Measurements from ENCODE around the gene PRAME. TPM values are rescaled to one million over a fixed set of nuclear protein-coding genes. Genes with fewer than 3 reads are reported as not detected.
A peak's percentile ranks its signal among the peaks of the same experiment; 100 is the strongest.
"Not testable (repeated sequence)": the region's sequence is repeated elsewhere in the genome, so short reads cannot be mapped to it uniquely, and the experiment has no call there.

Gene PRAME, protein sequence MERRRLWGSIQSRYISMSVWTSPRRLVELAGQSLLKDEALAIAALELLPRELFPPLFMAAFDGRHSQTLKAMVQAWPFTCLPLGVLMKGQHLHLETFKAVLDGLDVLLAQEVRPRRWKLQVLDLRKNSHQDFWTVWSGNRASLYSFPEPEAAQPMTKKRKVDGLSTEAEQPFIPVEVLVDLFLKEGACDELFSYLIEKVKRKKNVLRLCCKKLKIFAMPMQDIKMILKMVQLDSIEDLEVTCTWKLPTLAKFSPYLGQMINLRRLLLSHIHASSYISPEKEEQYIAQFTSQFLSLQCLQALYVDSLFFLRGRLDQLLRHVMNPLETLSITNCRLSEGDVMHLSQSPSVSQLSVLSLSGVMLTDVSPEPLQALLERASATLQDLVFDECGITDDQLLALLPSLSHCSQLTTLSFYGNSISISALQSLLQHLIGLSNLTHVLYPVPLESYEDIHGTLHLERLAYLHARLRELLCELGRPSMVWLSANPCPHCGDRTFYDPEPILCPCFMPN
- not detected in 2 replicates for total RNA-seq
- polyA plus RNA-seq = not detected in 2 replicates

DNA sequence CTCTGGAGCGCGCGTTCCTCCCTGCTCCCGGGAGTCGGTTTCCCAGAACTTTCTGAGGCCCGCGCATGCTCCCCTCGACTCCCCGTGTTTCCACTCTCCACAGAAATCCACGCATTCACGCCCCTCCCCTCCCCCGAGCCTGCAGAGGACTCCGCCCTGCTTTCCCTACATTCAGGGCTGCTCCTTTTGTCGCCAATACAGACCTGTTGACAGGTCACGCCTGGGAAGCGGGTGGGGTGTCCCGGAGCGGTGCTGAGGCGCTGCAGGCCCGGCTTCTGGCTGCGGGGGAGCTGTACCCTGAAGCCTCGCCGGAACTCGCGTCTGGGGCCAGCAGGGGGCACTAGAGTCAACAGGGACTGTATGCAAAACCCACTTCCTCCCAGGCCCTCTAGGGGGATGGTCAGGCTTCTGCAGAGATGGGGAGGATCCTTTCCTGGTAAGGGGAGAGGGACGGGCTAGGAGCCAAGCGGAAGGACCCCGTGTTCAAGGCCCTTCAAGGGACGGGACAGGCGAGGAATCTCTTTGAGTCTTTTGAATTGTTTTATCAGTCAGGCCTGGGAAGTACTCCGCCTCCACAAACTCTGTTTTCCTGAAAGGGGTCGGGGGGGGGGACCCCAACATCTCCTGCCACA, at the start of gene PRAME:
Gene PRAME, minus strand, starts transcription at position 294 of the 632 bp plus-strand sequence. CDS start 2,433 bp downstream, outside the sequence.
- Histone ChIP-seq H3K9me3 (ENCODE audit: low read depth) (no peaks in the 10 kb centered on the region), H3K27ac (no peak within 1 kb of the TSS), H3K27me3 (no peaks in the 10 kb centered on the region), H3K4me3 (no peak within 1 kb of the TSS), H3K36me3 (no peaks in the 10 kb centered on the region), H3K4me1 (ENCODE audit: low read depth) (no peaks in the 10 kb centered on the region)
- TF ChIP-seq, protein P1, sequence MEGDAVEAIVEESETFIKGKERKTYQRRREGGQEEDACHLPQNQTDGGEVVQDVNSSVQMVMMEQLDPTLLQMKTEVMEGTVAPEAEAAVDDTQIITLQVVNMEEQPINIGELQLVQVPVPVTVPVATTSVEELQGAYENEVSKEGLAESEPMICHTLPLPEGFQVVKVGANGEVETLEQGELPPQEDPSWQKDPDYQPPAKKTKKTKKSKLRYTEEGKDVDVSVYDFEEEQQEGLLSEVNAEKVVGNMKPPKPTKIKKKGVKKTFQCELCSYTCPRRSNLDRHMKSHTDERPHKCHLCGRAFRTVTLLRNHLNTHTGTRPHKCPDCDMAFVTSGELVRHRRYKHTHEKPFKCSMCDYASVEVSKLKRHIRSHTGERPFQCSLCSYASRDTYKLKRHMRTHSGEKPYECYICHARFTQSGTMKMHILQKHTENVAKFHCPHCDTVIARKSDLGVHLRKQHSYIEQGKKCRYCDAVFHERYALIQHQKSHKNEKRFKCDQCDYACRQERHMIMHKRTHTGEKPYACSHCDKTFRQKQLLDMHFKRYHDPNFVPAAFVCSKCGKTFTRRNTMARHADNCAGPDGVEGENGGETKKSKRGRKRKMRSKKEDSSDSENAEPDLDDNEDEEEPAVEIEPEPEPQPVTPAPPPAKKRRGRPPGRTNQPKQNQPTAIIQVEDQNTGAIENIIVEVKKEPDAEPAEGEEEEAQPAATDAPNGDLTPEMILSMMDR (IDR thresholded peaks at IDR 0.05; ENCODE audit: low read depth, low read length) = peak; percentile 65
- DNase-seq (ENCODE audit: low read depth in 1 of 2, low spot score in 1 of 2) = peak in 1 of 2 donors; percentile 49

DNA sequence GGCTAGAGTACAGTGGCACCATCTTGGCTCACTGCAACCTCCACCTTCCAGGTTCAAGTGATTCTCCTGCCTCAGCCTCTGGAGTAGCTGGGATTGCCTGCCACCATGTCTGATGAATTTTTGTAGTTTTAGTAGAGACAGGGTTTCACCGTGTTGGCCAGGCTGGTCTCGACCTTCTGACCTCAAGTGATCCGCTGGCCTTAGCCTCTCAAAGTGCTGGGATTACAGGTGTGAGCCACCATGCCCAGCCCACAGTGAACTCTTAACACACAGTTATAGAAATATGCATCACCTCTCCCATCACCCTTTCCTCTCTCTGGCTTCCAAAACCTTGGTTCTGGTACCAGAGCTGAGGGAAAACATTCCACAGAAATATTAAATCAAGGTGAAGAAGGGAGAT, 49.0 kb upstream of the PRAME start:
- not testable (repeated sequence) for DNase-seq (ENCODE audit: low read depth in 1 of 2, low spot score in 1 of 2); H3K36me3 ChIP-seq; H3K9me3 ChIP-seq (ENCODE audit: low read depth); H3K27ac ChIP-seq; H3K27me3 ChIP-seq; H3K4me1 ChIP-seq (ENCODE audit: low read depth); H3K4me3 ChIP-seq

DNA sequence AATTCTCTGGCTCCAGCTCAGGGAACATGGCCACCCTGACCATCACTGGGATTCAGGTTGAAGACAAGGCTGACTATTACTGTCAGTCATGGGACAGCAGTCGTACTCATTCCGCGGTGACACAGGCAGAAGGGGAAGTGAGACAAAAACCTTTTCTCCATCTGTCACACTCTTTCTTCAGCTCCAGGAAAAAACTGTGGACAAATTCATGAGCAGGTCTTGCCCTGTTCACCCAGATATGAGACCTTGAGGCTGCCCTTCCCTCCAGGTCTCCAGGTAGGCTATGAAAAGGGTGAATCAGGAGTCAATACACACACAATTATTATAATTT, 46.0 kb upstream of the PRAME start:
- Histone ChIP-seq H3K4me3 (no peak overlapping the region), H3K27ac (no peak overlapping the region), H3K36me3 (no peaks in the 10 kb centered on the region), H3K27me3 (no peaks in the 10 kb centered on the region), H3K9me3 (ENCODE audit: low read depth) (peaks cover 3% of the 10 kb centered on the region), H3K4me1 (ENCODE audit: low read depth) (no peaks in the 10 kb centered on the region)
- no peak for DNase-seq (ENCODE audit: low read depth in 1 of 2, low spot score in 1 of 2)
- TF ChIP-seq, protein P1 (IDR thresholded peaks at IDR 0.05; ENCODE audit: low read depth, low read length) = no peak

DNA sequence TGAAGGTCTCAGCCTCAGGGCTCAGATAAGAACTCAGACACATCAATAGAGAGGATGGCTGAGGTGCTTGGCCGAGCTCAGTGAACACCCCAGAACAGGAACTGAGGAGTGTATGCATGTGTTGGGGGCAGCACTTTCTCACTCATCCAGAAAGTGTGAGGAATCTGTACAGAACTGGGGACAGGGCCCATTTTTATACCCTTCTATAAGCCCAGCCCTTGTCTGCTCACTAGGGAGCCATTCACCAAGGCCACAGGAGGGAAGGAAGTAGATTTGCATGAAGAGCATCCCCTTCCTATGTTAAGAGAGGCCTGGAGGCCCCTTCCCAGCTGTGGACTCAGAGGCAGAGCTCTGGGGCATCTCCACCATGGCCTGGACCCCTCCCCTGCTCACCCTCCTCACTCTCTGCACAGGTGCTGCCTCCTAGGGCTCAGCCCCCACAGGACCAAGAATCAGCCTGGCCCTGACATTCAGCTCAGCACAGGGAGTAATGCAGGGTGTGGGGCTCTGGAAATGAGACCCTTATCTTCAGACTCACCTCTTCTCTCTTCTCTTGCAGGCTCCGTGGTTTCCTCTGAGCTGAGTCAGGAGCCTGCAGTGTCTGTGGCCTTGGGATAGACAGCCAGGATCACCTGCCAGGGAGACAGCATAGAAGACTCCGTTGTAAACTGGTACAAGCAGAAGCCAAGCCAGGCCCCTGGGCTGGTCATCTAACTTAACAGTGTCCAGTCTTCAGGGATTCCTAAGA, 45.4 kb upstream of the PRAME start:
- H3K4me3 ChIP-seq = no peak overlapping the region
- H3K36me3 ChIP-seq = no peaks in the 10 kb centered on the region
- H3K9me3 ChIP-seq (ENCODE audit: low read depth) = peaks cover 3% of the 10 kb centered on the region
- TF ChIP-seq, protein P1 (IDR thresholded peaks at IDR 0.05; ENCODE audit: low read depth, low read length) = no peak
- no peak overlapping the region for H3K27ac ChIP-seq
- H3K4me1 ChIP-seq (ENCODE audit: low read depth) = no peaks in the 10 kb centered on the region
- no peak for DNase-seq (ENCODE audit: low read depth in 1 of 2, low spot score in 1 of 2)
- H3K27me3 ChIP-seq = no peaks in the 10 kb centered on the region

DNA sequence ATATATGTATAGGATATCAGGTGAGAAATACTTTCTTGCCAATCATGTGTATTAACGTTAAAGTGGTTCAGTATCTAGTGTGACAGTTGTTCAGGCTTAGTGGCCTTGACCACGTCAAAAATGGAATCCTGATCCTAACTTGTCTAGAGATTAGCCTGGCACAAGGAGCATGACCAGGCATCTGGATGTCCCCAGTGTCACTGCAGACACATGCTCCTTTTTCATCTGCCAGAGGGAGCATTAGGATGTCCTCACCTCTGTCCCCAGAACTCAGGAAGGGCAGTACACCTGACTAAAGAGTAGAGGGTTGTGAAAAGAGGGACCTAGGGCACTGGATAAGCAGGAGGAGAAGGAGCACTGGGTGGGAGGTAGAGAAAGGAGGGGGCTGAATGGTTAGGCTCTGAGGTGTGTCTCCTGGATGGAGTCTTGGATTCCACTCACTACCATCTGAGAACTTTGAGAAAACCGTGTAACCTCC, 44.4 kb upstream of the PRAME start:
- Histone ChIP-seq H3K4me3 (no peak overlapping the region), H3K9me3 (ENCODE audit: low read depth) (peaks cover 3% of the 10 kb centered on the region), H3K27me3 (no peaks in the 10 kb centered on the region), H3K27ac (no peak overlapping the region), H3K4me1 (ENCODE audit: low read depth) (no peaks in the 10 kb centered on the region), H3K36me3 (no peaks in the 10 kb centered on the region)
- no peak for DNase-seq (ENCODE audit: low read depth in 1 of 2, low spot score in 1 of 2)
- TF ChIP-seq, protein P1 (IDR thresholded peaks at IDR 0.05; ENCODE audit: low read depth, low read length) = no peak
